CD4-positive, alpha-beta T cell treated with Interleukin-17A for 1 hour (primary cell): ENCODE results near the gene CST5.
"Not testable (repeated sequence)": the region's sequence is repeated elsewhere in the genome, so short reads cannot be mapped to it uniquely, and the experiment has no call there.

ENCODE experiments used
- DNase-seq: peaks from one replicate; pipeline ENCODE4 v3.0.0-alpha.2; 2020

The CST5 gene

DNA sequence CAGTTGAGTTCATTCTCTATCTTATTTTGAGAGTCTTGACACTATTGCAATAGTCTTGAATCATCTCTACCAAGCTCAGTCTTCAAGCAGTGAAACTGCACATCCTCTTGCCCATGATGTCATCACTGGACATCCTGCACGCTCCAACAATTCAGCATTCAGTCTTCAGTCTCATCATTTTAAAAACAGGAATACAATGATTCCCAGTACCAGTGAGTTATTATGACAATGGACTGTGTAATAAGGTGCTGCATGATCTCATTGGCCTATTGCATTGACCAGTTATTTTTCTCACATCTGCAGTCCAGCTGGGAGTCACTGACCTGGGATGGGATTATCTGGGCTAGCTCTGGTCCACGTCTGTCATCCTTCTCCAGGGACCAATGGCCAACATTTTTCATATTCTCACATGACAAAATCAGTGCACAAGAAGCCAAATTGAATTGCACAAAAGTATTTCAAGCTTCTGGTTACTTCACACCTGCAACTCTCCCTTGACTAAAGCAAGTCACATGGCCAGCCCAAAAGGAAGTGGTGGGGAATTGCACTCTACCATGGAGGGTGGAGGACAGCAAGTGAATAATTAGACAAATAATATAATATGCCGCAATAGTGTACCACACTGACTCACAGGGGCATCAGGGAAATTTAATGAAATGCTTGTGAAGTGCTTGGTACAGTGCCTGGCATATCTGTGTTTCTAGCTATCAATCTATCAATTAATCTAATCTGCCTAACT lies 46.6 kb downstream of the CST5 start:
- no peak for DNase-seq

DNA sequence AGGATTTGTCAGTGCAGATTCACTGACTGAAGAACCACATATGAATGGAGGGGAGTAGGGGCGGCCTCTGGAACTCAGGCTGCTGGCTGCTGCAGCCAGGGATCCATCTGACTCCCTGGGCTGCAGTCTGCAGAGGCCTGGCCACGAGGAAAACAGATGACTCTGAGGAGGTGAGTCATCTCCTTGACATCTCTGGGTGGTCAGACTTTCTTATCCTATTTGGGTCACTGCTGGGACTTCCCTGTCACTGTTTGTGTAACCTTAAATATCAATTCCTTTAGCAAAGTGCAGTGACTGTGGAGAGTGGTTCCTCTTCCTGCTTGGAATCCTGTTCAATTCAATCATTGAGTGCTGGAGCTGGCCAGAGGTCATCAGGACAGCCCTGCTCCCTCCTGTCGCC lies 47.6 kb downstream of the CST5 start:
- DNase-seq = not testable (repeated sequence)

DNA sequence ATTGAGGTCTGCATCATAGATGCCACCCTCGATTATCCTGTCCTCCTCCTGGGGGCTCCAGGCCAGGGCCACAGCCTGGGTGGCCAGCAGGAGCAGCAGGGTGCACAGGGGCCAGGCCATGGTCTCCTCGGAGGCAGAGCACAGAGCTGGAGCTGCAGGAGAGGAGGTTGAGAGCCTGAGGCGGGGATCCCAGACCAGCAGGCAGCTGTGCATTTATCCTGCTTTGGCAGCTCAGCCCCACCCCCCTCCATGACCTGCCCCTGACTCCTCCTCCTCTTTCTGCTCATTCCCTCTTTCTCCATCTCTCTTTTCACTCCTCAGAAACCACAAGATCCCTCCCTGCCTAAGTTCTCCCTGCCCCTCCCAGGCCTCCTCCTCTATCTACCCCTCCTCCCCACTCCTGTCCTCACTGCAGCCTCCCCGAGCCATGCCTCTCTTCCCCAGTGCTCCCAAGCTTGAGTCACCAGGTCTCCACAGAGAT lies 53.0 kb downstream of the CST5 start, which contains the start of gene CST2:
TSS of gene CST2 (minus strand) at position 189 of the 481 bp plus-strand sequence. CDS start at position 120, 69 bp downstream.
- DNase-seq = no peak
